ENCODE measurements around the gene DDX54.

- TF ChIP-seq CTCF (IDR thresholded peaks at IDR 0.05; ENCODE audit: insufficient read depth, low read length) (no peak), POLR2AphosphoS5 (IDR thresholded peaks at IDR 0.05; ENCODE audit: low read depth) (no peak), GABPA (IDR thresholded peaks at IDR 0.05; ENCODE audit: low read depth) (no peak)
These were observed 77.0 kb downstream of the DDX54 start for GRCh38 chr12:113108308-113108707.

Data from HL-60 (cell line).